Right atrium auricular region (tissue), 2 donors: Measurements from ENCODE around the gene PRKCB. TPM values are rescaled to one million over a fixed set of nuclear protein-coding genes. Genes with fewer than 3 reads are reported as not detected.

Experiments
- DNase-seq: peaks from one replicate; pipeline ENCODE4 v3.0.0-alpha.2; 2019; ENCODE audit warnings: low spot score
- H3K27ac ChIP-seq, 2 donors: fragments of 200-600 bp; sonication (generic); 1 replicate in 1 of 2; 2 replicates in 1 of 2; pipeline ENCODE4 v1.5.1; 2016 to 2019
- H3K27me3 ChIP-seq, 2 donors: fragments of 200-600 bp; sonication (generic); one replicate each; pipeline versions ENCODE4 v1.5.1 to v1.6.0; 2017 to 2019
- H3K36me3 ChIP-seq: fragments of 200-600 bp; sonication (generic); one replicate; pipeline ENCODE4 v1.5.1; 2016
- H3K4me1 ChIP-seq, 2 donors: fragments of 200-600 bp; sonication (generic); one replicate each; pipeline versions ENCODE4 v1.5.1 to v1.6.0; 2017 to 2019
- H3K4me3 ChIP-seq, 2 donors: fragments of 200-600 bp; sonication (generic); 1 replicate in 1 of 2; 2 replicates in 1 of 2; pipeline ENCODE4 v1.5.1; 2017 to 2019; ENCODE audit warnings: mild to moderate bottlenecking in 1 of 2, moderate library complexity in 1 of 2
- H3K9me3 ChIP-seq, 2 donors: fragments of 200-600 bp; sonication (generic); one replicate each; pipeline ENCODE4 v1.5.1; 2019
- CTCF ChIP-seq, 2 donors: fragments of 200-600 bp; sonication (generic); IDR thresholded peaks; one replicate each; pipeline ENCODE4 v1.5.1; 2019; ENCODE audit warnings: antibody characterized with exemption in 2 of 2
- total RNA-seq, 2 donors: library from RNA; depleted of rRNA; stranded (reverse); fragments of >200 nt; gene quantifications; one replicate each; pipeline ENCODE4 v1.1.0, GENCODE V29; 2016

The PRKCB gene
- total RNA-seq, 2 donors from 2014 or later, result 0.93 to 3.1 TPM

GRCh38 chr16:23855010-23855409, 19.2 kb downstream of the PRKCB start:
- Histone ChIP-seq H3K36me3 (no peaks in the 10 kb centered on the region), H3K4me1 (no peaks in the 10 kb centered on the region), H3K27me3 (no peaks in the 10 kb centered on the region), H3K9me3 (peaks cover 0 to 7% of the 10 kb centered on the region in 2 donors), H3K27ac (no peak overlapping the region), H3K4me3 (no peak overlapping the region)
- no peak for TF ChIP-seq CTCF (IDR thresholded peaks at IDR 0.05)
- no peak for DNase-seq

GRCh38 chr16:23856251-23856709, 20.5 kb downstream of the PRKCB start:
- DNase-seq, result no peak
- no peaks in the 10 kb centered on the region for H3K36me3 ChIP-seq
- H3K27me3 ChIP-seq, result no peaks in the 10 kb centered on the region
- H3K9me3 ChIP-seq, result peaks cover 0 to 3% of the 10 kb centered on the region in 2 donors
- TF ChIP-seq CTCF (IDR thresholded peaks at IDR 0.05), result no peak
- H3K4me1 ChIP-seq, result no peaks in the 10 kb centered on the region
- H3K27ac ChIP-seq, result no peak overlapping the region
- H3K4me3 ChIP-seq, result no peak overlapping the region

- H3K4me3 ChIP-seq, result no peak overlapping the region
- no peaks in the 10 kb centered on the region for H3K36me3 ChIP-seq
- no peaks in the 10 kb centered on the region for H3K9me3 ChIP-seq
- no peak for DNase-seq
- no peaks in the 10 kb centered on the region for H3K27me3 ChIP-seq
- no peak overlapping the region for H3K27ac ChIP-seq
- no peak for TF ChIP-seq CTCF (IDR thresholded peaks at IDR 0.05)
- no peaks in the 10 kb centered on the region for H3K4me1 ChIP-seq
These were observed 21.6 kb downstream of the PRKCB start for GRCh38 chr16:23857256-23857880.

GRCh38 chr16:23857881-23858269, 22.1 kb downstream of the PRKCB start:
- TF ChIP-seq CTCF (IDR thresholded peaks at IDR 0.05), result no peak
- no peak for DNase-seq
- Histone ChIP-seq H3K9me3 (no peaks in the 10 kb centered on the region), H3K4me3 (no peak overlapping the region), H3K27me3 (no peaks in the 10 kb centered on the region), H3K4me1 (no peaks in the 10 kb centered on the region), H3K36me3 (no peaks in the 10 kb centered on the region), H3K27ac (no peak overlapping the region)

- Histone ChIP-seq H3K9me3 (no peaks in the 10 kb centered on the region), H3K27ac (no peak overlapping the region), H3K4me1 (no peaks in the 10 kb centered on the region), H3K36me3 (no peaks in the 10 kb centered on the region), H3K4me3 (no peak overlapping the region), H3K27me3 (no peaks in the 10 kb centered on the region)
- TF ChIP-seq CTCF (IDR thresholded peaks at IDR 0.05), result no peak
- no peak for DNase-seq
These were observed 22.8 kb downstream of the PRKCB start for GRCh38 chr16:23858542-23858941.

- H3K27me3 ChIP-seq, result no peaks in the 10 kb centered on the region
- no peak for TF ChIP-seq CTCF (IDR thresholded peaks at IDR 0.05)
- no peaks in the 10 kb centered on the region for H3K9me3 ChIP-seq
- no peak overlapping the region for H3K27ac ChIP-seq
- H3K36me3 ChIP-seq, result no peaks in the 10 kb centered on the region
- H3K4me1 ChIP-seq, result no peaks in the 10 kb centered on the region
- DNase-seq, result no peak
- no peak overlapping the region for H3K4me3 ChIP-seq
These were observed 24.0 kb downstream of the PRKCB start for GRCh38 chr16:23859713-23860269.
